Body of pancreas (tissue), 4 donors: ENCODE data around the gene USP9X. TPM values are rescaled to one million over a fixed set of nuclear protein-coding genes. Genes with fewer than 3 reads are reported as not detected.

Source experiments
- ATAC-seq: fragments of 150-250 bp; one replicate; pipeline ENCODE4 v1.9.1; 2016
- DNase-seq, 4 donors: peaks; one replicate each; pipeline ENCODE4 v3.0.0-alpha.2; 2019
- H3K27ac ChIP-seq, 4 donors: fragments of 200-600 bp; sonication (generic); 1 replicate in 3 of 4; 2 replicates in 1 of 4; pipeline versions ENCODE4 v1.5.1 to v1.6.1; 2016 to 2019; ENCODE audit warnings: mild to moderate bottlenecking in 1 of 4, mixed read lengths in 1 of 4, moderate library complexity in 1 of 4
- H3K27me3 ChIP-seq, 2 donors: fragments of 200-600 bp; sonication (generic); one replicate each; pipeline ENCODE4 v1.6.0; 2016; ENCODE audit warnings: mild to moderate bottlenecking in 1 of 2
- H3K36me3 ChIP-seq, 2 donors: fragments of 200-600 bp; sonication (generic); replicated peaks in 1 of 2; 2 replicates each; pipeline ENCODE4 v1.5.1; 2016; ENCODE audit warnings: low read depth in 2 of 2; ENCODE audit not compliant: insufficient read depth in 1 of 2
- H3K4me1 ChIP-seq: fragments of 200-600 bp; sonication (generic); one replicate; pipeline ENCODE4 v1.6.0; 2016
- H3K4me3 ChIP-seq, 2 donors: fragments of 200-600 bp; sonication (generic); 1 replicate in 1 of 2; 2 replicates in 1 of 2; pipeline ENCODE4 v1.5.1; 2016 to 2019
- H3K9me3 ChIP-seq, 3 donors: fragments of 200-600 bp; sonication (generic); 1 replicate in 2 of 3; 2 replicates in 1 of 3; pipeline ENCODE4 v1.5.1; 2016
- CTCF ChIP-seq, 7 experiments: fragments of 450-650 bp in 4 of 7; fragments of 200-600 bp in 3 of 7; sonication (generic) in 3 of 7; IDR thresholded peaks; one replicate each; pipeline ENCODE4 v1.5.1; 2016 to 2019; ENCODE audit warnings: antibody characterized with exemption in 7 of 7
- POLR2A ChIP-seq, 3 donors: fragments of 450-650 bp; IDR thresholded peaks; one replicate each; pipeline ENCODE4 v1.6.1; 2016; ENCODE audit warnings: antibody characterized with exemption in 3 of 3, mild to moderate bottlenecking in 2 of 3
- WGBS, 2 donors: methylation state at CpG; one replicate each; pipeline ENCODE4 v1.1.5; 2017; 5-methylcytosine and 5-hydroxymethylcytosine counted together
- intact Hi-C: fragments of 100-400 bp; cut with DNase I; formaldehyde crosslinking; loops from one replicate; pipeline ENCODE4 v1.15.1; 2023
- total RNA-seq, 2 donors: library from RNA; depleted of rRNA; stranded (reverse); fragments of >200 nt; gene quantifications; one replicate each; pipeline ENCODE4 v1.1.0, GENCODE V29; 2016

Gene USP9X
- total RNA-seq, 2 donors from 2014 or later = 51.1 to 58.4 TPM

GRCh38 chrX:41043674-41044345, 41.4 kb upstream of the USP9X start:
- WGBS, 2 donors = 78 to 79% methylated on average over 6 of the region's 6 CpGs
- Histone ChIP-seq H3K4me3 (no peak overlapping the region), H3K36me3 (no peaks in the 10 kb centered on the region), H3K27ac (no peak overlapping the region), H3K9me3 (no peaks in the 10 kb centered on the region), H3K4me1 (no peaks in the 10 kb centered on the region), H3K27me3 (no peaks in the 10 kb centered on the region)
- ATAC-seq (no peak), DNase-seq (no peak)
- intact Hi-C loops = no loop called here
- no peak for TF ChIP-seq POLR2A (IDR thresholded peaks at IDR 0.05)

DNA sequence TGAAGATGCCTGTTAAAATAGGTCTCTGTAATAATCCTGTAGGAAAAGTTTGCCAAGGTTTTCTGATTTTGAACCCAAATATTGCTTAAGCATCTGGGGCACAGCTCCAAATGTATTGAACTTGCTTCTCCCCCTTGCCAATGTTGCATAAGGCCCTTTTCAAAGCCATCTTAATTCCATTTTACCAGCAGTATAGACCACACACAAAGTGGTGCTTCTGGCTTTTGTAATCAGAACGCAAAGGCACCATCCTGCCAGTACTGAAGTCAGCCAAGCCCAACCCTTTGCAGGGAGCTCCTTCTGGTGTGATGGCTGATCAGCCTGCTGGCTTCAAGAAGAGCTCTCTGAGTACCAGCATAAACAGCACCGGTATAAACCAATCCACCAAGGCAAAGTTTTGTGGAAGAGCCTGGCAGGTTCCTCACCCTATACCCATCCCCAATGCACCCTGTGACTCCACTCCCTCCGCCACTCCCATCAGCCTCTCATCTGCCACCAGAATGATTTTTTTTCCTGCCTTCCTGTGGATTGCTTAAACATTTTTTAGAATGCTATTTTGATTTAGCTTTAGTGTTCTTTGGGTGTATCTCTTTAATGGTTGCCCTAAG, 39.2 kb upstream of the USP9X start:
- H3K27ac ChIP-seq = no peak overlapping the region
- DNase-seq (peak in 1 of 4 donors; percentile 17), ATAC-seq (no peak)
- intact Hi-C loops = no loop called here
- H3K4me1 ChIP-seq = no peaks in the 10 kb centered on the region
- H3K36me3 ChIP-seq = no peaks in the 10 kb centered on the region
- 69 to 100% methylated on average over 1 to 3 of the region's 3 CpGs for WGBS, 2 donors
- no peak overlapping the region for H3K4me3 ChIP-seq
- TF ChIP-seq POLR2A (IDR thresholded peaks at IDR 0.05) = no peak
- no peak for TF ChIP-seq CTCF (IDR thresholded peaks at IDR 0.05)
- no peaks in the 10 kb centered on the region for H3K9me3 ChIP-seq
- H3K27me3 ChIP-seq = no peaks in the 10 kb centered on the region

DNA sequence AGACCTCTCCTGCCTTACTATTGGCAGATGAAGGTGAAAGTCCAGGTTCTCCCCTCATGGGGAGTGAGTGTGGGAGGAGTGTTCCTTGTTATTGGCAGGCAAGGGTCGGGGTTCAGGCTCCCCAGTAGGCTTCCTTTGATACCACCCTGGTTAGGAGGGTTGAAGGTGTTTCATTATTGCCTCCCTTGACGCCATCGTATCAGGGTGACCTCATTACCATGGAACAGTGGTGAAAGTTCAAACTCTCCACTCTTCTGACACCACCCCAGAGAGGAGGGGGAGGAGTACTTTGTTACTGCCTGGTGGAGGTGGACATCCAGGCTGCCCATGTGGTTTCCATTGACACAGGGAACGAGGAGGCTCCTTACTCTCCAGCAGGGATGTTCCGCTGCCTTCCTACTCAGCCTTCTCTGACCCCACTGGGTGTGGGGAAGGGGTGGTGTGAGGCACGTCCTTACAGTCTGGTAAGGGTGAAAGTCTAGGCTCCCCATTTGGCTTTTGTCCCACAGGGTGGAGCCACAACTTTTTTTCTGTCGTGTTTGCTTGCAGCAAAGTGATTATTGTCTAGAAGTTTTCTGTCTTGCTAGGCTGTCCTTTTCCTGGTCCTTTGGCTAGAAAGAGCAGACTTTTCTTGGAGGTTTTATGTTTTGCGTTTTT, 37.2 kb upstream of the USP9X start:
- Histone ChIP-seq H3K36me3 (no peaks in the 10 kb centered on the region), H3K27me3 (no peaks in the 10 kb centered on the region), H3K27ac (no peak overlapping the region), H3K9me3 (no peaks in the 10 kb centered on the region), H3K4me3 (no peak overlapping the region), H3K4me1 (no peaks in the 10 kb centered on the region)
- intact Hi-C loops = no loop called here
- ATAC-seq (no peak), DNase-seq (no peak)
- no peak for TF ChIP-seq POLR2A (IDR thresholded peaks at IDR 0.05)
- no peak for TF ChIP-seq CTCF (IDR thresholded peaks at IDR 0.05)
- 70 to 75% methylated on average over 2 to 7 of the region's 8 CpGs for WGBS, 2 donors

- no peaks in the 10 kb centered on the region for H3K9me3 ChIP-seq
- H3K27me3 ChIP-seq = no peaks in the 10 kb centered on the region
- intact Hi-C loops = no loop called here
- no peaks in the 10 kb centered on the region for H3K4me1 ChIP-seq
- no peak overlapping the region for H3K27ac ChIP-seq
- H3K4me3 ChIP-seq = no peak overlapping the region
- TF ChIP-seq POLR2A (IDR thresholded peaks at IDR 0.05) = no peak
- no peak for TF ChIP-seq CTCF (IDR thresholded peaks at IDR 0.05)
- no peak for DNase-seq
- H3K36me3 ChIP-seq = no peaks in the 10 kb centered on the region
- 90 to 100% methylated on average over 1 of the region's 1 CpG for WGBS, 2 donors
- ATAC-seq = no peak
These were observed 34.9 kb upstream of the USP9X start for GRCh38 chrX:41050359-41050758.

- no peaks in the 10 kb centered on the region for H3K27me3 ChIP-seq
- no peaks in the 10 kb centered on the region for H3K9me3 ChIP-seq
- no peak overlapping the region for H3K27ac ChIP-seq
- ATAC-seq = no peak
- DNase-seq = no peak
- H3K36me3 ChIP-seq = no peaks in the 10 kb centered on the region
- no peak overlapping the region for H3K4me3 ChIP-seq
- no peak for TF ChIP-seq CTCF (IDR thresholded peaks at IDR 0.05)
- TF ChIP-seq POLR2A (IDR thresholded peaks at IDR 0.05) = no peak
- intact Hi-C loops = no loop called here
- H3K4me1 ChIP-seq = no peaks in the 10 kb centered on the region
- 82 to 93% methylated on average over 1 of the region's 1 CpG for WGBS, 2 donors
These were observed 34.0 kb upstream of the USP9X start for GRCh38 chrX:41051288-41051687.
